AG04449 (cell line): ENCODE data around the gene WIPF2.

Experiments used
- CTCF ChIA-PET: fragments of 350-600 bp; formaldehyde crosslinking; extraction: SDS; loops from one replicate; lab custom pipeline; 2021; ENCODE audit warnings: antibody characterized with exemption; lab: Yijun Ruan, JAX
- POLR2A ChIA-PET: fragments of 400-600, 350-600 bp; formaldehyde crosslinking; extraction: SDS; loops from one replicate; lab custom pipeline; 2020; ENCODE audit warnings: antibody characterized with exemption, inconsistent platforms; lab: Yijun Ruan, JAX
- DNase-seq: peaks from one replicate; pipeline ENCODE4 v3.0.0-alpha.2; 2010; ENCODE audit warnings: low read depth, low spot score
- H3K4me3 ChIP-seq: 2 replicates; pipeline ENCODE4 v1.5.1; 2011; ENCODE audit warnings: low read depth, mild to moderate bottlenecking, control low read depth, low read length
- TF ChIP-seq, protein P1 (sequence below): IDR thresholded peaks from one replicate; pipeline ENCODE4 v1.5.1; 2011; ENCODE audit warnings: mild to moderate bottlenecking, moderate library complexity, low read length, control low read depth, inconsistent platforms; ENCODE audit not compliant: insufficient read depth; ENCODE audit errors: missing control alignments

WIPF2 gene

DNA sequence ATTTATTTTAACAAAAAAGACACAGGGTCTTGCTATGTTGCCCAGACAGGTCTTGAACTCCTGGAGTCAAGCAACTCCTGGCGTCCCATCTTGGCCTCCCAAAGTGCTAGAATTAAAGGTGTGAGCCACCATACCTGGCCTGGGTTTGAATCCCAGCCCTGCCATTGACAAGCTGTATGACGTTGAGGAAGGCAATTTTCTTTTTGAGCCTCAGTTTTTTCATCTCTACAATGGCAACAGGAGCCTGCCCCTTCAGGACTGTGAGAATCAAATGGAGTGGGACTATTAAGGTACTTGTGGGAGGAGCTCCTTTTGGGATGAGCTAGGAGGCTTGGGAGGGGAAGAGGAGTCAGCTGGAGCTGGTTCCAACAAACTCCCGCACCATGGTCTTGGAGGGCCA is 96.1 kb downstream of the WIPF2 start:
- no peak overlapping the region for H3K4me3 ChIP-seq
- ChIA-PET POLR2A (interaction anchor here (0.6 to 4.3 kb wide), 3 partner anchors 10 to 236 kb away, joined by 4 to 35 read pairs (median 4); no protein-coding TSS in a partner anchor), CTCF (interaction anchor here (1.2 to 4.0 kb wide), 4 partner anchors 10 to 43 kb away, joined by 3 to 110 read pairs (median 10); partner anchors contain the start of gene RARA)
- no peak for DNase-seq
- TF ChIP-seq, protein P1, sequence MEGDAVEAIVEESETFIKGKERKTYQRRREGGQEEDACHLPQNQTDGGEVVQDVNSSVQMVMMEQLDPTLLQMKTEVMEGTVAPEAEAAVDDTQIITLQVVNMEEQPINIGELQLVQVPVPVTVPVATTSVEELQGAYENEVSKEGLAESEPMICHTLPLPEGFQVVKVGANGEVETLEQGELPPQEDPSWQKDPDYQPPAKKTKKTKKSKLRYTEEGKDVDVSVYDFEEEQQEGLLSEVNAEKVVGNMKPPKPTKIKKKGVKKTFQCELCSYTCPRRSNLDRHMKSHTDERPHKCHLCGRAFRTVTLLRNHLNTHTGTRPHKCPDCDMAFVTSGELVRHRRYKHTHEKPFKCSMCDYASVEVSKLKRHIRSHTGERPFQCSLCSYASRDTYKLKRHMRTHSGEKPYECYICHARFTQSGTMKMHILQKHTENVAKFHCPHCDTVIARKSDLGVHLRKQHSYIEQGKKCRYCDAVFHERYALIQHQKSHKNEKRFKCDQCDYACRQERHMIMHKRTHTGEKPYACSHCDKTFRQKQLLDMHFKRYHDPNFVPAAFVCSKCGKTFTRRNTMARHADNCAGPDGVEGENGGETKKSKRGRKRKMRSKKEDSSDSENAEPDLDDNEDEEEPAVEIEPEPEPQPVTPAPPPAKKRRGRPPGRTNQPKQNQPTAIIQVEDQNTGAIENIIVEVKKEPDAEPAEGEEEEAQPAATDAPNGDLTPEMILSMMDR: no peak

DNA sequence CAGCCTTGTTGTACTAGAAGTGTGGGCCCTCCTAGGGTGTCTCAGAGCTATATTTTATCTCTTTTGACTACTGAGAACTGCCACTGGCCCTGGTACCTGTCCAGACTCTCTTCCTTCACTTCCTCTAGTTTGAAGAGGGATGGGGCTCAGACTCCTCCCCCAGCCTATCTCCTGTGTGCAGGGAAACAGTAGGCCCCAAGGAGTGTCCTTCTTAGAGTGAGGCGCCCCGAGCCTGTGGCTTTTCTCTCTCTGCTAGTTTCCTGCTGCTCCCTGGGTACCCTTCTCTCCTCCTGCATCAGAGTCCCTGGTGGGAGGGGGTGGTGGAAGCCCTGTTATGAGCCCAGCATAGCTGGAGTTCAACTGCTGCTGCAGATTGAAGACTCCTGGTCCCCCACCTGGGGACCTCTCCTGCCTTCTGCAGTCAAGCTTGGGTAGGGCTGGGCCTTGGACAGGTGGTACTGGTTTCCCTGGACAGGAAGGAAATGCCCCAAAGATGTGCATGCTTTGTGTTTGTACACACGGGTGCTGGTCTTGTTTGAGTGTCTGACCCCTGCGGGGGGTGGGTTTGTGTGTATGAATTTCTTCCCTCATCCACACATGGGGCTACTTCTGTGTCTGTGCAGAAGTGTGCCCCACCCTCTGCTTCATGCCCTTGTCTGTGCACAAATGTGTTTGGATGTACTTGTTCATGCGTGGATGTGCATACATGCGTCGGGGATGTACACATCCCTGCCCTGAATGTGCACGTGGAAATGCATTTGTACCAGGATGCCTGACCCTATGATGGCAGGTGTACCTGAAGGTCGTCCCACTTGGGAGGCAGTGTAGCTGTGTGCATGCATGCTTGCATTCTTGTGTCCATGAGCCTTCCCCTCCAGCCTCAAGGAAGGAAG is 96.8 kb downstream of the WIPF2 start:
- no peak overlapping the region for H3K4me3 ChIP-seq
- no peak for DNase-seq
- CTCF ChIA-PET: interaction anchor here (0.7 to 4.0 kb wide), 11 partner anchors 10 to 99 kb away, joined by 3 to 110 read pairs (median 10); partner anchors contain the start of gene RARA
- POLR2A ChIA-PET: interaction anchor here (0.6 to 4.3 kb wide), 3 partner anchors 11 to 236 kb away, joined by 4 to 35 read pairs (median 4); no protein-coding TSS in a partner anchor
- TF ChIP-seq, protein P1: no peak

DNA sequence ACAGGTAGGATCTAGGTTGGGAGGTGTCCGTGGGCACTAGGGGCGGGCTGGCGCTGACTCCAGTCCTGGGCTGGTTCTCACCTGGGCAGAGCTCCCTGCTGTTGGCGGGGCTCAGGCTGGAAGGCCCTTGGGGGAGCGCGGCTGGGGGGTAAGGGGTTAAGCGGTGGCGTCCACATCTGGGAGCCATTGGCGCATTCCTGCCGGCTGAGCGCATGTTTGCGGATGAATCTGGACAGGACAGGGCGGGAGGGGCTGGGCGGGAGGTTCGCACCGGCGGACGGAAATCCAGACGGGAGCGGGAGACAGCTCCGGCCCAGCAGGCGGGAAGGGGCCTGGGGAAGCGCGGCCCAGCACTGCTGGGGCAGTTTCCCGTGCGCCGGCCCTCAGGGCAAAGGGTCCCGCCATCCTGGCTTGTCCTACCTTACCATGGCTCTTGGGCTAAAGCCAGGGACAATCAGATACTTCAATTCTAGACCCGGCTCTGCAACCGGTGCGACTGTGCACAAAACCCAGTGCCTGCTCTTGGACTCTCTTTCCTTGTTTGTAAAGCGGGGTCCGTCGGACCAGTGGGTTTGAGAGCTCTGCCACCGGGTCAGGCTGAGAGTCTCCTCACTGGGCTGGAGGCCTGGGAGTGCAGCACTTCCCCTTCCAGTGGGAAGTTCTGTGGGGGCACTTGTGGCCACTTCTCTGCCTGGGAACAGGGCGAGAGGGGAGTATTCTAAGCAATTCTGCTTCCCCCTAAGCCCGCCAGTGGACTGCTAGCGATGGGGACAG is 97.7 kb downstream of the WIPF2 start:
- TF ChIP-seq, protein P1: no peak
- DNase-seq: no peak
- ChIA-PET POLR2A (interaction anchor here (0.6 to 4.3 kb wide), 5 partner anchors 12 to 1579 kb away, joined by 3 to 35 read pairs (median 3); no protein-coding TSS in a partner anchor), CTCF (interaction anchor here (0.6 to 4.0 kb wide), 21 partner anchors 11 to 308 kb away, joined by 3 to 110 read pairs (median 4); partner anchors contain the start of gene RARA)
- peak overlapping the region; percentile 60 for H3K4me3 ChIP-seq

DNA sequence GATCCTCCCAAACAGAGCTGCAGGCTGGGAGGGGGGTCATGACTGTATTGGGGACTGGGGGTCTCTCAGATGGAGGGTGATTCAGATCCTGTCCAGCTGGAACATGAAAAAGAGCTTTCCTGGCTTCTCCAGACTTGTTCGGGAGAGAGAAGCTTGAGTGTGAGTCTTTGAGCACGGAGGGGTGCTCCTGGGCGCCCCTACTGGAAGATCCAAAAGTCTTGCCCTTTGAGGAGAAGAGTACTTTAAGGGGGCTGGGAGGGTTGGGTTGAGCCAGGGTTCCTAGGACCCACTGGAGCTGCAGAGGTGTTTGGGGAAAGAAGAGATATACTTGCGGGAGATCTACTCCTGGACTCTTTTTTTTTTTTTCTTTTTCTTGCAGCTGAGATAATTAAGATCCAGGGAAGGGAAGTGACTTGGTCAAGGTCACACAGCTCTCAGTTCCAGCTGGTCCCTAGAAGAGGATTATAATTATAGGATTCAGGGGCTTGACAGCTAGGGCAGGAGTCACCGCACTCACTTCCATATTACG is 98.3 kb downstream of the WIPF2 start:
- peak overlapping the region; percentile 60 for H3K4me3 ChIP-seq
- ChIA-PET POLR2A (interaction anchor here (0.6 to 4.3 kb wide), 5 partner anchors 12 to 1580 kb away, joined by 3 to 35 read pairs (median 3); no protein-coding TSS in a partner anchor), CTCF (interaction anchor here (0.6 to 4.0 kb wide), 21 partner anchors 10 to 308 kb away, joined by 3 to 110 read pairs (median 4); partner anchors contain the start of gene RARA)
- TF ChIP-seq, protein P1: peak; percentile 67
- DNase-seq: no peak

DNA sequence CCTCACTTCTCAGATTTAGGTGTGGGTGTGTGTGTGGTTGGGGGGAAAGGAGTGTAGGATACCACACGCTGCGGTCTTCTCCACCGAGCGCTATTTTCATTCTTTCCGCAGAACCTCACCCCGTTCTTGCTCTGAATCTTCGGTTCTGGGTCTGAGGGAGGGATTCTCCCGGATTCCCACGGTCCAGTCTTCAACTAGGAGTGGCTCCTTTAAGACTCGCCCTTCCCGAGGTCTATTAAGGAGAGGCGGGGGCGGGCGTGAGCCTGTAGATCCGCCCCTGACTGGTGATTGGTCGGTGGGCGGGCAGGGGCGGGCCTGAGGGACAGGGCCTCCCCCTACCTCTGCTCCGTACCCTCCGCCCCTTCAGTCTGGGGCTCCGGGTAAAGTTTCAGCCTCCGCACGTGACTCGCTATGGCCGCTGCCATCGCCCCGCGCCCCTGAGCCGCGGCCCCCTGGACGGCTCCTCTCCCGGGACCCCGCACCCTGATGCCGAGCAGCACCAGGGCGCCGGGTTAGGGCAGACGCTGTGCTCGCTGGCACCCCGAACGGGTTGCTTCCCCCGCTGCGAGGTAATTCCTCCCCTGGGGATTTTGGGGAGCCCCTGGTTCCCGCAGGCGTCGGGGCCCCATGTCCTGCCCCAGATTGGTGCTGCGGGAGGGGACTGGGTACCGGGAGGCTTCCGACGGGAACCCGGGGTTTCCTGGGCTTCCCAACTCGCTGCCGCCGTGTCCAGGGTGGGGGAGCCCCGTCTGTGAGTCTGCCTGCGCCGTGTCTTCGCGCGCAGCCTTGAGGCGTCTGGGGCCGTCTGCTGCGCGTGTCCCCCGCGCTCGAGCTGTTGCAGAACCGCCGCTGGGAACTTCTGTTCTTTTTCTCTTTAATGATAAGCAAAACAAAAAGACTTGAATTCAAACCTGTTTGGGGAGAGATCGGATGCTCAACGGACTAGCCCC is 99.1 kb downstream of the WIPF2 start:
- TF ChIP-seq, protein P1: no peak
- peak; percentile 84 for DNase-seq
- ChIA-PET POLR2A (interaction anchor here (0.6 to 4.3 kb wide), 7 partner anchors 10 to 1581 kb away, joined by 3 to 35 read pairs (median 3); no protein-coding TSS in a partner anchor), CTCF (interaction anchor here (0.6 to 4.0 kb wide), 21 partner anchors 9 to 218 kb away, joined by 3 to 110 read pairs (median 5); partner anchors contain the start of gene RARA)
- H3K4me3 ChIP-seq: peak overlapping the region; percentile 92
